ENCODE measurements around the gene SUSD1. TPM values are rescaled to one million over a fixed set of nuclear protein-coding genes. Genes with fewer than 3 reads are reported as not detected.

SUSD1 gene
- total RNA-seq, 1 donor from 2014 or later: 19.9 TPM

GRCh38 chr9:112020680-112021596 lies 154.2 kb downstream of the SUSD1 start:
- no peak for TF ChIP-seq CTCF (IDR thresholded peaks at IDR 0.05; ENCODE audit: partially characterized antibody, unreplicated experiment)

GRCh38 chr9:112017878-112018277 lies 157.2 kb downstream of the SUSD1 start:
- Mint-ChIP-seq H3K4me3 (ENCODE audit: unreplicated experiment) (no peak overlapping the region), H3K27me3 (ENCODE audit: unreplicated experiment) (peaks cover 2% of the 10 kb centered on the region), H3K36me3 (ENCODE audit: unreplicated experiment) (no peaks in the 10 kb centered on the region), H3K27ac (ENCODE audit: unreplicated experiment) (no peak overlapping the region), H3K9me3 (ENCODE audit: unreplicated experiment) (no peaks in the 10 kb centered on the region), H3K4me1 (ENCODE audit: low read depth, unreplicated experiment) (no peaks in the 10 kb centered on the region)
- no peak for DNase-seq
- no peak for TF ChIP-seq CTCF (IDR thresholded peaks at IDR 0.05; ENCODE audit: partially characterized antibody, unreplicated experiment)

More at GRCh38 chr9:112020680-112021596, 154.2 kb downstream of the SUSD1 start:
- H3K36me3 Mint-ChIP-seq (ENCODE audit: unreplicated experiment): no peaks in the 10 kb centered on the region
- H3K4me1 Mint-ChIP-seq (ENCODE audit: low read depth, unreplicated experiment): no peaks in the 10 kb centered on the region
- DNase-seq: no peak
- no peaks in the 10 kb centered on the region for H3K9me3 Mint-ChIP-seq (ENCODE audit: unreplicated experiment)
- H3K4me3 Mint-ChIP-seq (ENCODE audit: unreplicated experiment): no peak overlapping the region
- H3K27ac Mint-ChIP-seq (ENCODE audit: unreplicated experiment): no peak overlapping the region
- H3K27me3 Mint-ChIP-seq (ENCODE audit: unreplicated experiment): peaks cover 6% of the 10 kb centered on the region

GRCh38 chr9:112015736-112016135 lies 159.4 kb downstream of the SUSD1 start:
- DNase-seq: no peak
- no peak overlapping the region for H3K27ac Mint-ChIP-seq (ENCODE audit: unreplicated experiment)
- H3K4me1 Mint-ChIP-seq (ENCODE audit: low read depth, unreplicated experiment): no peaks in the 10 kb centered on the region
- peaks cover 2% of the 10 kb centered on the region for H3K27me3 Mint-ChIP-seq (ENCODE audit: unreplicated experiment)
- no peaks in the 10 kb centered on the region for H3K9me3 Mint-ChIP-seq (ENCODE audit: unreplicated experiment)
- H3K36me3 Mint-ChIP-seq (ENCODE audit: unreplicated experiment): no peaks in the 10 kb centered on the region
- no peak for TF ChIP-seq CTCF (IDR thresholded peaks at IDR 0.05; ENCODE audit: partially characterized antibody, unreplicated experiment)
- no peak overlapping the region for H3K4me3 Mint-ChIP-seq (ENCODE audit: unreplicated experiment)

DNA sequence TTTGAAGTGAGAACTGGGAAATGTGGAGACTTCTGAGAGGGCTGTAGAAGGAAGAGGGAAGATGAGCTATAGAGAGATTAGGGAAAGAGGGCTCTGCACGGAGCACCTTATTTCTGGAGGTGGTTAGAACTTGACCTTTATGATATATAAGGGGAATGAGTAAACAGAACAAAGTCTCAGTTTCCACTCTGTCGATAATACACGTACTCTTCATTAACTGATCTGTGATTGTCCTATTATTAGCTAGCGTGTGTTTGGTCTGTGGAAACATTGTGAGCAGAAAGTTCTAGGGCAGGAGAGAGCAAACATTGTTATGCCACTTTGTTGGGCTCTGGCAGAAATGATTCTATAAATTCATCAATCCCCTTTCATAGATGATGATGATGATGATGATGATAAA lies 159.9 kb downstream of the SUSD1 start:
- H3K27me3 Mint-ChIP-seq (ENCODE audit: unreplicated experiment): peaks cover 2% of the 10 kb centered on the region
- no peaks in the 10 kb centered on the region for H3K9me3 Mint-ChIP-seq (ENCODE audit: unreplicated experiment)
- DNase-seq: no peak
- H3K27ac Mint-ChIP-seq (ENCODE audit: unreplicated experiment): no peak overlapping the region
- no peaks in the 10 kb centered on the region for H3K4me1 Mint-ChIP-seq (ENCODE audit: low read depth, unreplicated experiment)
- no peak for TF ChIP-seq CTCF (IDR thresholded peaks at IDR 0.05; ENCODE audit: partially characterized antibody, unreplicated experiment)
- H3K4me3 Mint-ChIP-seq (ENCODE audit: unreplicated experiment): no peak overlapping the region
- no peaks in the 10 kb centered on the region for H3K36me3 Mint-ChIP-seq (ENCODE audit: unreplicated experiment)

DNA sequence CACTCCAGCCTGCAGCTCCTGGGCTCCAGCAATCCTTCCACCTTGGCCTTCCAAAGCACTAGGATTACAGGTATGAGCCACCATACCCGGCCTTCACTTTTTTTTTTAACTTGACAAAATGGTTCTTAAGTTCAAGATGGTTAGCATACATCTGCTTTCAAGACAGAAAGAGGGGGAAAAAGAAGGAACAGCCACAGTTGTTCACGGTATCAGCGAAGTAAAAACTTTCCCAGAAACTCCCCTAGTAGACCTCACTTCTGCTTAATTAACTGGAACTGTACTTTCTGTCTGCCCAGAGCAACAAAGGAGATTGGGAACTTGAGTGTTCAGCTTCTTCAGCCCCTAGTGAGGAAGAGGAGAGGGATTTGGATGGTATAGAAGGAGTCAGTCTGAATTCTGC lies 161.8 kb downstream of the SUSD1 start:
- Mint-ChIP-seq H3K9me3 (ENCODE audit: unreplicated experiment) (no peaks in the 10 kb centered on the region), H3K4me1 (ENCODE audit: low read depth, unreplicated experiment) (no peaks in the 10 kb centered on the region), H3K27ac (ENCODE audit: unreplicated experiment) (no peak overlapping the region), H3K27me3 (ENCODE audit: unreplicated experiment) (no peaks in the 10 kb centered on the region), H3K36me3 (ENCODE audit: unreplicated experiment) (no peaks in the 10 kb centered on the region), H3K4me3 (ENCODE audit: unreplicated experiment) (no peak overlapping the region)
- no peak for DNase-seq
- TF ChIP-seq CTCF (IDR thresholded peaks at IDR 0.05; ENCODE audit: partially characterized antibody, unreplicated experiment): no peak
